Renal pelvis (tissue), 4 donors: ENCODE data around the gene CSF2. TPM values are rescaled to one million over a fixed set of nuclear protein-coding genes. Genes with fewer than 3 reads are reported as not detected.

Experiments used
- DNase-seq: peaks from one replicate; pipeline ENCODE4 v3.0.0-alpha.2; 2013
- polyA plus RNA-seq, 3 donors: library from polyadenylated mRNA; unstranded; fragments of 120-200 nt; gene quantifications; one replicate each; pipeline ENCODE4 v1.2.1, GENCODE V29; 2013; ENCODE audit not compliant: insufficient read length in 3 of 3

CSF2 gene
- polyA plus RNA-seq, 3 donors, result not detected

DNA sequence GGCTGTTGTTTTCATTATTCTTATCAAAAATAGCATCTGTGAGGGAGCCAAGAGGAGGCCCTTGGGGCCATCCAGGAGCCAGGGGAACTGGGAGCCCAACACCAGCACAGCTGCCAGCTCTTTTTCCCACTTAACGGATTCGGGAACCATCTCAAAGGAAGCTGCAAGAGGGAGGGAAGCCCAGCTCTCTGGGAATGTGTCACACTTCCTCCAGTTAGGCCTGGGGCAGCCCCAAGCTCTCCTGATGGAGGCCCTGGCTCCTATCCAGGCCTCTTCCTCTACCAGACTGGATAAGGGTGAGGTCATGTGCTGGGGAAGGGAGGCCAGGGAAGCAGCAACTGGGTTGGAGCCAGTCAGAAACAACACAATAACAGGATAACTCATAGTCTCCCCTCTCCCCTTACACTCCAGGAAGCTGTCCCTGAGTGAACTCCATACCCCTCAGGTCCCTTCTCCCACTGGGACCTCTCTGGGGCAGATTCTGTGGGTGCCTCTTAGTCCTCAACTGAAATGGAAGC is 12.7 kb downstream of the CSF2 start:
- DNase-seq, result peak; percentile 14

DNA sequence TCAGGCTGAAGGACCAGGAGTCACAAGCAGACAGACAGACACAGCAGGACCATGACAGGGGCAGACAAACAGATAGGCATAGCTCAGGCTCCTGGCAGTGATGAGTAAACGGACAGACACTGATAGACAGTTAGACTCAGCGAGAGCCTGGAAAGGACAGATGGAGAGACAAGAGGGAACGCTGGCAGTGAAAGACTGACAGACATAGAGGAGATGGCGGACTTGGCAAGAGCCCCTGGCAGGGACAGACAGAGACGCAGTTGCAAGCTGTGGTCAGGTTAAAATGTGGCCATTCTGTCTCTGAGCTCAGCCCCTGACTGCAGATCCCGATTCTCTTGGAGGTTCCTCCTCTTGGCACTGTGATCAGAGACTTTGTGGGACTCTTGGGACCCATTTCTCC is 13.6 kb downstream of the CSF2 start:
- no peak for DNase-seq

DNA sequence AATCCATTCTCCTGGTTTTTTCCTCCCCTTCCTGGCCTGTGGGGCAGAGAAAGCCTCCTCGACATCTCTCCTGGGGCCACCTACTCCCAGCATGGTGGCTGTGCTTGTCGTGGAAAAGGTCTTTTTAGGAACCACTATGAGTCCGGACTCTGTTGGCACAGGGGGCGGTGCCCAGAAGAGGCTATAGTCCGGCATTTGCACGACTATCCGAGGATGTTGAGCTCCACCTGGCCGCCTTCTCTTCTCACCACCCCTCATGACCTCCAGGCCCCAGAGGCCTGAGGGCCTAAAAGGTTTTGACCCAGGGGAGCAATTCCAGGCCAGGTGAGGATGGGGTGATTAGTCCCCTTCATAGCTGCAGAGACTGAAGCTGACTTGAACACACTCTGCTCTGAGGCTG is 14.1 kb downstream of the CSF2 start:
- DNase-seq, result no peak

DNA sequence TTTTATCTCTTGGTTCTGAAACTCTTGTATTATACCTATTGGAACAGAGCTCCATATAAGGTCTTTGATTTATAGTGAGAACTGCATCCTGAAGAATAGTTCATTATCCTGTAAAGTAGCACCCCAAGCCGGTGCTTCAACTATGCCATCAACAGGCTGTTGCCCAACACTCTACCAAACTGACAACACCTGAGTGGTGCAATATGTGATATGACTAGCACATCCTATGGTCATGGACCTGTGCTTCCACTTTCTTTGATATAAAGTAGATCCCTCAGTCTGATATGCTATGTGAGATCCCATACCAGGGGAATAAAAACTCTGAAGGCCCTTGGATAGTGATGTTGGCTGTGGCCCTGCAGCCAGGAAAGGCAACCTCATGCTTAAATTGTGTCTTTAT is 15.8 kb downstream of the CSF2 start:
- no peak for DNase-seq

DNA sequence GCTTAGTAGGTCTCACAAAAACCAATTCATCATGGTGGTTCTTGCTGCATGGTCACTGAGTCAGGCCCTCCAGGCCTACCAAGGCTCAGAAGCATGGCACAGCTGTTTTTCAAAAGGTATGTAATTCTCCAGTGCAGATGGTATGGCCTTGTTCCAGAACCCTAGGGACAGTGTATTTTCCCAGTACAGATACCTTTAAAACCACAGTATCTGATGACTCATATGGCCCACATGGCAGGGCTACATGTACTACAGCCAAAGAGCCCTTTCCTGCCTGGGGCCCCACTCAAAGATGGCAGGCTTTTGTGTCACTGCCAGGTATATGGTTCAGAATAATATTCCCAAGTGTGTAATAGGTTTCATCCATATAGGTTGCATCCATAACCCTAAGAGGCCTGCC is 16.5 kb downstream of the CSF2 start:
- DNase-seq, result no peak

DNA sequence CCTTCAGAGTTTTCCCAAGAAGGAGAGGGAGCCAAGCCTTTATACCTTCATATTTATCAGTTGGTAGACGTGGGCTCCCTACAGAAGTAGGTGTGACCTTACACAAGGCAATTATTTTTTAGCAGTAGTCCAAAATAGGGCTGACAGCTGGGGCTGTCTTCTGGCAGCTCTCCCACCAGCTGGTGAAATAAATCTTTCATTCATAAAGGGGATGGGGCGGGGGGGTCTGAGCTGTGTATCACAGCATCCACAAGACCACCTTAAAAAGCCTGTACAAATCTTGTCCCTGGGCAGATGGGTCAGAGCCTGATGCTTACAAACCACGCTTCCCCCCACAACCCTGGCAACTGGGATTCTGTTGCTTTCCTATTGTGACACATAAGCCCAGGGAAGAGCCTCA is 19.7 kb downstream of the CSF2 start:
- DNase-seq, result no peak

DNA sequence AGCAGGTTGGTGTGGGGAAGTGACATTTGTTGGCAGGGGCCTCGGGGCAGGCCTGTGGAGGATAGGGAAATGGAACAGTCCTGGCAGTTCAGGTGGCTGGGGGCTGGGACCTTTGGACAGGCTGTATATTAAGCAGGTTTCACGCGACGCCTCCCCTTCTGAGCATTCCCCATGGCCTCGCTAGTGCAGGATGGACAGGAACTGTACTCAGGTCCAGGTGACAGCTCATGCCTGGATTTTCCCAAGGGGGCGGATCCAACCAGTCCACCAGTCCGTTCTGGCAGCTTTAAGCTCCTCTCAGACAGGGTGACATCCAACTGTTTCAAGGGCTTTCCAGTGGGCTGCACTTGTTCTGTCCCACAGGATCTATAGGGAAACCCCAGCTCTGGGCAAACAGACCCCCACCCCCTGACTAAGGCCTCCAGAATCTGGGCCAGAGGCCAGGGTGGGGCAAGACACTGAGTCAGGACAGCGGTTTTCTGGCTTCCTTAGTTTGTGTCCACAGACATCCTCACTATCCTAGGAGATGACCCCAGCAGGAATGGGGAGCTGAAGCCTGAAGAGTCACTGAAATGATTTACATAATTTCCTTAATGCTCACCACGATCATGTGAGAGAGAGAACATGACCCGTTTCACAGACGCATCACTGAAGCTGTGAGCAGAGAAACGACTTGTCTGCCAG is 20.9 kb downstream of the CSF2 start:
- DNase-seq, result no peak

DNA sequence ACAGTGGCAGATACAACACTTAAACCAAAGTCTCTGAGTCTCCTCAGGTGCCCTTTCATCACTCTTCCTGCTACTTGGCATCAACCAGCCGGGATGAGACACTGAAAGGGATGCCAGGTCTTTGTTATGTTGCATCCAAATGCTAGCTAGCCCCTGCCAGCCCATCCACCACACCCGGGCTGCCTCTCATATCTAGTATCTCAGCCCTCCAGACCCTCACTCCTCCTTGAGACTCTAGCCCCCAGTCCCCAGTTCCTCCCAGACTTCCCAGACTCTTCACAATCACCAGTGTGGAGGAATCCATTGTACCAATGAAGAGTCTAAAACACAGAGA is 21.5 kb downstream of the CSF2 start:
- DNase-seq, result no peak

DNA sequence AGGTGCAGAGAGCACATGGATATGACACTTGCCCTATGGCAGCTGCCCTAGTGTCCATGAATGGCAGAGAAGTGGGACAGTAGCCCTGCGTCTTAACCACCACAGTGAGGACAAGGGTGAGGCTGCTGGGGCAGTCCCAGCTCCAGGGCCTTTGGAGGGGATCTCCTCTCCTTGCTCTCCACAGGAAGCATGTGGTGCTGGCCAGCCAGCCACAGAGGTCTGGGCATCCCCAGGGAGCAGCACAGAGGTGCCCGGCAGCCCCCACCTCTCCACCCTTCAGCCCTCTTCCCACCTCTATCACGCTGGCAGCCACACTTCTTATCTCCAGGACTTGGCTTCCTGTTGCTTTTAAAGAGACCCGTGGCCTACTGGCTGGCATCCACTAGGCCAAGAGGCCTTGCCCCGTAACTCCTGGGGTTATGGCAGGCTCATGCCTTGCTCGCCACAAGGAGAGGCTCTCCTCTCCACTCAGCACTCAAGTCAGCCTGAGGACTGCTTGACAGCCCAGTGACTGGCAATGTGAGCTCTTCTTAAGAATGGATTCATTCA is 21.9 kb downstream of the CSF2 start:
- DNase-seq, result no peak

DNA sequence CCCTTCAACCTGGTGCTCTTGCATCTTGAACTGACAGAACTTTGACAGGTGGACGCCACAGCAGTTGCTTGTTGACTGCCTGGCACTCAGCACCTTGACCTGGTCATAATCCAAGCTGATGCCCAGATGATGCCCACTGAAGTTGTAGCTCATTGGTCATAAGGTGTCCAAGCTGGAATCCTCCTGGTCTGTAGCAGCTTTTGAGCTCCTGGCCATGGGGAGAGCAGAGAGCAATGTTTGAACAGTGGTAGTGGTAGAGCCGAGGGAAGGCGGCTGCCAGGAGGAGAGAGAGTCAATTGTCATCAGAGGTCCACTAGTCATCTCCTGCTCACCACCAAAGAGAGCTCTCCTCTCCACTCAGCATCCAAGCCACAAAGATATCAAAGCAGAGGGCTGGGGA is 23.3 kb downstream of the CSF2 start:
- DNase-seq, result no peak

DNA sequence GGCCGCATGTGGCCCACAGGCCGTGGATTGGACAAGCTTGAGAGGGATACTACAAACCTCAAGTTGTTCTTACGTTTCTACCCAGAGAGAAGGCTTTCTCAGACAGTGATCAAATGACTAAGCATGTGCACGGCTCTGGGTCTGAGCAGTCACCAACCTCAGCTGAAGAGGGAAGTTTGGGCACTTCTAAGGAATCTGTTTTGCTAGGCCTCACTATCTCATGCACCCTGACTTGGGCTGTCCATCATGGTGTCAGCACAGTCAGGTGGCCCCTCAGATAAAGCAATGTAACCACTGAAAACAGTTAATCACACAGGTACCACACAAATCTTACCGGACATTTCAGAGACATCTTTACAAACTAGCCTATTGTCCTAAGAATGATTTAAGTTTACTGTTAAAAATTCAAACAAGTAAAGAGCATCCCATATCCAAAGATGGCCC is 24.6 kb downstream of the CSF2 start:
- no peak for DNase-seq

DNA sequence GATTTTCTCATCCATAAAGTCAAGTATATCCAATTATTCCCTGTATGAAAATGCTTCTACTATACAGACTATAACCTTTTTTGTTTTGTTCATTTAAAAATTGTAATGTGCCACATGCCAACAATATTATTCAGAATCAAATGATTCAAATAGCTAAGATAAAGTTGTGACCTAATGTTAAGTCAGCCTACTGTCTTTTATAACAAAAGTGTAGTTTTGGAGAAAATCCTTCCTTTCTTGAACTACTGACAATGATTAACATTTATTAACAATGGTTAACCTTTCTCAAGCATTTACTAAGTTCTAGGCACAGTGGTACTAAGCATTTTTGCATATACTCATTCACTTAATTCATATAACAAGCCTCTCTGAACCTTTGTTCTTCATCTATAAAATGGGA is 25.0 kb downstream of the CSF2 start:
- no peak for DNase-seq

DNA sequence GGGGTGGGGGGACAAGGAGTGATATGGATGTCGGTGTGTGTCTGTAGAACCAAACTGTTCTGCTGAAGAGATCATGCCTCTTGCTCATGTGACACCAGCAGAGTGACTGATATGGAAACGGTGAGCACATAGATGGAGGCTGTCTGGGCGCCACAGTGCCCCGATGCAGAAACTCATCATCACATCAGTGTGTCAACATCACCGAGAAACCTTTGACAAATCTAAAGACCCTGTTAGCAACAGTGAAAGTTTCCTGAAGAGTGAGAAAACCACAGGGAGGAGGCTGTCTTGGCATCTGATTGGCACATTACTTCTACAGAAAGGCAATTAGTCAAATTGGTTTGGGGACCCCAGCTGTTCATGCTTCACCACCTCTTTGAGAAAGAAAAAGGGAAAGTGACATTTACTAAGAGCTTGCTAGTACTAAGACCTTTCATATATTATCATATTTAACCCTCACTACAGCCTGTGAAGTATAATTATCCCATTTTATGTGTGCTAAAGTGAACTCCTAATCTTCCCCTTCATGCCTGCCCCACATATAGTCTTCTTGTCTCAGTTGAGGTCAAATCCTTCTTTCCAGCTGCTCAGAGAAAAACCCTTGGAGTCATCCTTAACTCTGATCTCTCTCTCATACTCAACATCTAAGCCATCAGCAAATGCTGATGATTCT is 25.6 kb downstream of the CSF2 start:
- no peak for DNase-seq

DNA sequence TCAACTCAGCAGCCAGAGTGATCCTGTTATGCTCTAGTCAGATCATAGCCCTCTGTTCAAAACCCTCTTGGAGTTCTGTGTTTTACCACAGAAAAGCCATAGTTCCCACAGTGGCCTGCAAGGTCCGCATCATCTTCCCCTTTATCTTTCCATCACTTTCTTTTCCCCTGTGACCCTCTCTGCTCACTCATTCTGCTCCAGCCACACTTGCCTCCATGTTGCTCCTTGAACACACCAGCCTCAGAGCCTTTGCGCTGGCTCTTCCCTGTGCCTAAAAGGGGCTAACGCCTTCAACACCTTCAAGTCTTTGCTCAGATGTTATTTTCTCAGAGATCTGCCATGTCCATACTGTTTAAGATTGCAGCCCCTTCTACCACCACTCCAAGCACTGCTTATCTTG is 26.3 kb downstream of the CSF2 start:
- DNase-seq, result no peak

DNA sequence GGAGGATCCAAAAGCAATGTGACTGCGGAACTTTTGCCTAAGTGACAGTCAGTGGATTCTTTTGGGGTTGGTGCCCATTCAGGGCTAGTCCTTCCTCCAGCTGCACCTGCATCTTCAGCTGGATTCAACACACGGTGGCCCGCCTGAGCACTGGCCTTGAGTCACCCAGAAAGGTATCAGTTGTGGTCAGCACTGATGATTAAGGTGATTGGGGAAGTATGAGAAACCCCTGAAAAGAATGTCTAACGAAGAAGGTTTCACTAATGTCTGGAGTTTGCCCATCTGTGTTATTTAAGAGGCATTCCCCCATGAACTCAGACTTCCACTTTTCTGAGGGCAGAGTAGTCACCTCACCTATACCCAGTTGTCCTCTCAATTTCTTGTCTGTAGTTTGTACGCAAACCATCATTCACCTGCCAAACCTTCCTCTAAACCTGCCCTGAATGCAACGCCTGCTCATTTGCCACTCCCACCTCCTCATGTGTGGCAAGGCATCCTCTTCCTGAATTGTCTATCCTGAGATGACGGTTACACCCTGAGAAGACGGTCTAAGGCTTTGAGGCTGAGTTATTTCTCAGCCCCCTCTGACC is 27.2 kb downstream of the CSF2 start:
- no peak for DNase-seq

DNA sequence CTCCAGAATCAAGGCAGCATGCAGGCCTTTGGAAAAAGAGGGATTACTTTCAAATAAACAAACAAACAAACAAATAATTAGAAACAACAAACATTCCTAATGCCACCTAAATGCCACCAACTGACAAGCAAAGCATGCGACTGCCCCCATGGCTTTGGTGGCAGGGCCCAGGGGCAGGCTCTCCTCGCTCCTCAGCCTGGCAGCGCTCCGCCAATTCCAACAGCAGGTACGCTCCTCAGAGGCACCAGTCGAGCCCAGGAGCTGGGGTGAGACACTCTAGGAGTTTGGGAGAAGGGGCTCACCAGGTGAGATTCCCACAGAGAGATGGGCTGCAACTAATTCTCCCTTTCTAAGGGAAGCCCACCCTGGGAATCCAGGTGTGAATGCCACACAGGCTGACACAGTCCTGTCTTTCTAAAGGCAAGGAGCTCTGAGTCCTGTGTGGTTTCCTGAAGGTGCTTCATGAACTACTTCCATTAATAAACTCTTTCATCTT is 27.8 kb downstream of the CSF2 start:
- no peak for DNase-seq

DNA sequence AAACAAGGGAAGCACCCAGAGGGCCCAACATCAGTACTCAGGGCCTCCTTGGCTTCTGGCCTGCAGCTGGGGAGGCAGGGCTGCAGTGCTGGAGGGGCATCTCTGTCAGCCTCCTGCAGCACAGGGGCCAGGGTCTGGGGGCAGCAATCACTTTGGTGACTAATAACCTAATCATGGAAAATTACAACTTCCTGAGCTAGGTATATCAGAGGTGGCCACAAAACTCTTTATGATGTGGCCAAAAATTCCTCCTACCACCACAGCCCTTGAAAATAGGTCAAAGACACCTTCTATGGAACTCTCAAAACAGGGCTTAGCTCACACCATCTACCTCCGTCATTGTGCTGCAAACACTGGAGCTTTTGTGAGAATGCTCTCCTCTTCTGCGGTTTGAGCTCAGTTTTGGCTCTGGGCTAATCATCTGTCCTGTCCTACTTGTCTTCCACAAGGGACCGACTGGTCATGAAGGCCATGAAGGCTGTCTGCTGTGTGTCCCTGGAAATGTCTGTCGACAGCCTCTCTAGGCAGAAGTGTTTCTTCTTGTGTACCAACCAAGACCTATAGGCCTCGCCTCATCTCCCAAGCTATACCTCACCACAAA is 28.6 kb downstream of the CSF2 start:
- DNase-seq, result no peak

DNA sequence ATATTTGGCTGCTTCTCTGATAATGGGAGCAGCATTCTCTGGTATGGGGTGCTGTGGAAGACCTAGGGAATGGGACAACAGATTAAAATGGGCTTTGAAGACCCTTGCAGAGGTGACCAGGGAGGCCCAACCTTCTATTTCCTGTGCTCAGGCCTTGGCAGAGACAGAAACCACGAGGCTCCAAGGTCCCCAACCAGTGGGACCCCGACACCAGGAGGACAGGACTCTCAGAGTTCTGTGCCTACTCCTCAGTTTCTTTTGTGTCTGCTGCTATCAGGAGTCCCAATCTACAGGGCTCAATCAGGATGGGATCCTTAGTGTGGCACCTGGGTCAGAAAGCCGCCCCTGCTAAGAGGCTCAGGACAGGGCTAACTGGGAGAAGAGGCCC is 29.3 kb downstream of the CSF2 start:
- no peak for DNase-seq

DNA sequence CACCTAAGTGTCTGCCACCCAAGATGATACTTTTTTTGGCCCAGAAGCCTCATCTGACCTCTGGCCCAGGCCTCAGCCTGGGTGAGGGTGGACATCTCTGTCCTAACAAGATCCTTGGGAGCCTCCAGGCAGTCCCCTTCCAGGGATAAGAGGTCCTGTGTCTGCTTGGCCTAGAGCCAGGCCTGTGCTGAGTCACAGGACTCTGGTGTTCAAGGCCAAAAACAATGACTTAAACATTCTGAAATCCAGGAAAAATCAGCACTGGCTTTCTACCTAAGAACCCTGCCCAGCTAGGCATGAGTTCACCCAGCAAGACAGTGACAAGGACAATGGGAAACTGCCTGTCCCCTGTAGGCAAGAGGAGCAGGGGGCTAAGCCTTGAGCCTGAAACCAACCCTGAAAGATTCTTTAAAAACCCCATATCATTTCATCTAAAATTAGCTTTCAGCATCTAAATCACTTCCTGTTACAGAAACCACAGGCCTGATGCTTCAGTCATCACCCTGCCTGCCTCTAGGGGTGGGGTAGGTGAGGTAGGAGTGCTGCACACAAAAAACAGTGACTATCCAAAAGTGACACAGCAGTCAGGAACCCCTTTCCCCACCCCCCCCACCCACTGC is 29.9 kb downstream of the CSF2 start:
- peak; percentile 3 for DNase-seq

DNA sequence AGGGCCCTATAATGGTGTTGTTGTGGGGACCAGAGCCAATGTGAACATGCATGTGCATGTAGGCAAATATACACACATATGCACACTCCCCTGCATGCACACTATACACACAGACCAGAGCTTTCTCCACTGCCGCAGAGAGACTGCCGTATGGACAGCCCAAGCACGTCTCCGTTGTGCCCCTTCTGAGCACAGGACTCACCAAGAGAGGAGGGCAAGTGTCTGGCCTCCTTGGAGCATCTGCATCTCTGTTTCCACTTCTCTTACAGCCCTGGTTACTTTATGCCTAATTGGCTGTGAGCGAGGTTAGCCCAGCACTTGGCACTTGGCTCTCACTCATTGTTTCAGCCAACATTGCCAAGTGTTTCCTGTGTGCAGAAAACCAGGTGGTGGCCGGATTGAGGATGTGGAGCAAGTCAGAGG is 30.4 kb downstream of the CSF2 start:
- no peak for DNase-seq

DNA sequence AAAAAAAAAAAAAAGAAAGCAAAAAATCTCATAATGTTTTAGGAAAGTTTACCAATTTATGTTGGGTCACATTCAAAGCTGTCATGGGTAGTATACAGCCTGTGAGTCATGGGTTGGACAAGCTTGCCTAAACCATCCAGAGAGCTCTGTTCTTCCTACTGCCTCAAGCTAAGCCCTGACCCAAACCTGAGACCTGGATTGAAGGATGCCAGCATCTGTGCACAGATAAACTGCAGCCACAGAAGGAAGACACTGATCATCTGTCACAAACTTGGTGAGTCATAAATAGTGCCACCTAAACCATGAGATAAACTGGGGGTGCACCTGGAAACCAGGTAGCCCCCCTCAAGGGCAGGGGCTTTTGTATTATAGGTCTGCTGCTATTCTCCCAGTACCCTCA is 31.0 kb downstream of the CSF2 start:
- no peak for DNase-seq

DNA sequence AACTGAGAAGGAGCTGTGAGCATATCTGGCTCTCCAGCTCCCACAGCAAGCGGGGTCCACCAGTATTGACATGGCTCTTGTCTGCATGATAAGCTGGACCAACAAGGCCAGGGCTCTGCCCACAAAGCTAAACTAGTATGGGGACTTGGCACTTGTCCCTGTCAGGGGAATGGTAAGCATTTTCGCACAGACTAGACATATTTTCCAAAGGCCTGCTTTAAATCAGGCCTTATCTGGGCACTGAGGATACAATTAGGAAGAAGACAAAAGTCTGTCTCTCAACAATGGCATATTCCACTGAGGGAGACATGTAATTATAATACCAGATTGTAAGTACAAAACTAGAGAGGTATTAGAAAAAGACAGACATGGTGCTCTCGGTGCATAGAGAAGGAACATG is 32.1 kb downstream of the CSF2 start:
- no peak for DNase-seq
